BJ (cell line): Measurements from ENCODE around the gene DLG2. TPM values are rescaled to one million over a fixed set of nuclear protein-coding genes. Genes with fewer than 3 reads are reported as not detected.
A peak's percentile ranks its signal among the peaks of the same experiment; 100 is the strongest.

Experiments used
- CTCF ChIA-PET: fragments of 350-600 bp; formaldehyde crosslinking; extraction: SDS; loops from one replicate; lab custom pipeline; 2021; ENCODE audit warnings: antibody characterized with exemption, inconsistent platforms; lab: Yijun Ruan, JAX
- POLR2A ChIA-PET: fragments of 300-600 bp; sonication (Branson Sonifier 250); formaldehyde crosslinking; extraction: SDS; loops from one replicate; lab custom pipeline; 2021; ENCODE audit warnings: antibody characterized with exemption; lab: Charles Lee
- DNase-seq: peaks from one replicate; pipeline ENCODE4 v3.0.0-alpha.2; 2011; ENCODE audit warnings: low read depth
- H3K27me3 ChIP-seq: 2 replicates; pipeline ENCODE4 v1.6.0; 2011; ENCODE audit warnings: low read length; ENCODE audit not compliant: control insufficient read depth, insufficient read depth
- H3K36me3 ChIP-seq: 2 replicates; pipeline ENCODE4 v1.5.1; 2011; ENCODE audit warnings: low read length; ENCODE audit not compliant: control insufficient read depth, insufficient read depth
- H3K4me3 ChIP-seq: 2 replicates; pipeline ENCODE4 v1.5.1; 2011; ENCODE audit warnings: low read depth, mild to moderate bottlenecking, control low read depth, low read length
- polyA plus RNA-seq: library from polyadenylated mRNA; depleted of rRNA; stranded (reverse); fragments of >200 nt; gene quantifications from 2 replicates; pipeline ENCODE4 v1.2.3, GENCODE V29; 2011
- TF ChIP-seq, protein P1 (sequence below): IDR thresholded peaks from 2 replicates; pipeline ENCODE4 v1.5.1; 2011; ENCODE audit warnings: low read depth, mild to moderate bottlenecking, control low read depth, inconsistent platforms, low read length, moderate library complexity; ENCODE audit not compliant: insufficient read depth

DLG2 gene
- polyA plus RNA-seq, 1 experiment: 0.28 TPM

DNA sequence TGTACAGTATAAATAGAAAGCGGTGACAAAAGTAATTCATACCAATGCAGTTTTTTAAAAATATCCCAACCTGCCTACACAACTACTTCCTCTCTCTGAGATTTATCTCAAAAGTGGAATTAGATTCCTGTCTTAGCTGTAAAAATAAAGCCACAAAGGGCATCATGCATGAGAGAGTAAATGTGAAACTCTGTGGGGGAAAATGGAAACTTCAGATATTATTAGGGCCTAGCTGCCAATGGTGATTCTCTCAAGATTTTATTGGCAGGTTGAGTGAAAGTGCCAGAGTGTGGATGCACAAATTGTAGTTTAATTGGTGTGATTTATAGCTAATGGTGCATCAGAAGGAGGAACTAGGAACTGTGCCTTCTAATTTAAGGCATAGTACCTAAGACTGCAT, 1984.0 kb downstream of the DLG2 start:
- CTCF ChIA-PET: interaction anchor here (1.2 kb wide), 1 partner anchor 29 kb away, joined by 3 read pairs; no protein-coding TSS in a partner anchor
- POLR2A ChIA-PET: no interaction called here
- no peak overlapping the region for H3K4me3 ChIP-seq
- TF ChIP-seq, protein P1, sequence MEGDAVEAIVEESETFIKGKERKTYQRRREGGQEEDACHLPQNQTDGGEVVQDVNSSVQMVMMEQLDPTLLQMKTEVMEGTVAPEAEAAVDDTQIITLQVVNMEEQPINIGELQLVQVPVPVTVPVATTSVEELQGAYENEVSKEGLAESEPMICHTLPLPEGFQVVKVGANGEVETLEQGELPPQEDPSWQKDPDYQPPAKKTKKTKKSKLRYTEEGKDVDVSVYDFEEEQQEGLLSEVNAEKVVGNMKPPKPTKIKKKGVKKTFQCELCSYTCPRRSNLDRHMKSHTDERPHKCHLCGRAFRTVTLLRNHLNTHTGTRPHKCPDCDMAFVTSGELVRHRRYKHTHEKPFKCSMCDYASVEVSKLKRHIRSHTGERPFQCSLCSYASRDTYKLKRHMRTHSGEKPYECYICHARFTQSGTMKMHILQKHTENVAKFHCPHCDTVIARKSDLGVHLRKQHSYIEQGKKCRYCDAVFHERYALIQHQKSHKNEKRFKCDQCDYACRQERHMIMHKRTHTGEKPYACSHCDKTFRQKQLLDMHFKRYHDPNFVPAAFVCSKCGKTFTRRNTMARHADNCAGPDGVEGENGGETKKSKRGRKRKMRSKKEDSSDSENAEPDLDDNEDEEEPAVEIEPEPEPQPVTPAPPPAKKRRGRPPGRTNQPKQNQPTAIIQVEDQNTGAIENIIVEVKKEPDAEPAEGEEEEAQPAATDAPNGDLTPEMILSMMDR: no peak
- no peaks in the 10 kb centered on the region for H3K27me3 ChIP-seq
- no peaks in the 10 kb centered on the region for H3K36me3 ChIP-seq
- no peak for DNase-seq

DNA sequence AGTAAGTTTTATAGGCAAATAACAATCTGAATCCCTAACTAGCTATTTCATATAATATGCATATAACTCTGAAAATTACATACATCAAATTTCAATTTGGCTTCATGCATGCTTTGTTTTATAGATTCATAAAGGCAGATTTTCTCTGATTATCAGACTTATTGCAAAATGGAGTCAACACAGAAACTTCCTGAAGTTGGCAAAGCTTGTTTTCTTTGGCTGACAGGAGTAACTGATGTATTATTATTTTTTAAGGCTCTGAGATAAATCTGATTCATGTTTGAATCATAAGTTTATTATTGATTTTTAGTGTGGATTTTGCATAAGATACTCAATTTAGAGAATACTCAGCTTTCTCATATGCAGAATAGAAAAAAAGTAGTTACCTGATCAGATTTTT, 1984.6 kb downstream of the DLG2 start:
- no peaks in the 10 kb centered on the region for H3K36me3 ChIP-seq
- CTCF ChIA-PET: interaction anchor here (0.6 kb wide), 1 partner anchor 112 kb away, joined by 3 read pairs; no protein-coding TSS in a partner anchor
- POLR2A ChIA-PET: no interaction called here

DNA sequence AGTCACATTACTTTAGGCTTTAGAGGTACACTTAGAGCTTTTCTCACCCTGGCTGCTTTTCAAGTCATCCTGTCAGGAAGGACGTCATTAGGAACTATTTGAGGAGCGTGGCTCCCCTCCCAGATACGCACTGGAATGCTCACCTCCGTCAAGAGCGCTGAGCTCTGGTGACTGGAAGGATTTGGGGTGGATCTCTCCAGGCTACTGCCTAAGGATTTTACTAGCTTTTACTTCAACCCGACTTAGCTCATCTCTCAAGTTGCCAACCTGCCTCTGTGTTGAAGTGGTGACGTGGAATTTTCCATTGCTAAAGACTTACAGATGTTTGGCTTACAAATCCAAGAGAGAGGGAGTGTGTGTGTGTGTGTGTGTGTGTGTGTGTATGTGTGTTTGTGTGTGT, 1985.6 kb downstream of the DLG2 start:
- peak; percentile 28 for DNase-seq
- ChIA-PET POLR2A (no interaction called here), CTCF (no interaction called here)
- TF ChIP-seq, protein P1: no peak
- H3K4me3 ChIP-seq: no peak overlapping the region
- no peaks in the 10 kb centered on the region for H3K36me3 ChIP-seq
- H3K27me3 ChIP-seq: no peaks in the 10 kb centered on the region

More for the DNA sequence above, 1984.6 kb downstream of the DLG2 start:
- no peak for DNase-seq
- Histone ChIP-seq H3K4me3 (no peak overlapping the region), H3K27me3 (no peaks in the 10 kb centered on the region)
- TF ChIP-seq, protein P1: no peak

DNA sequence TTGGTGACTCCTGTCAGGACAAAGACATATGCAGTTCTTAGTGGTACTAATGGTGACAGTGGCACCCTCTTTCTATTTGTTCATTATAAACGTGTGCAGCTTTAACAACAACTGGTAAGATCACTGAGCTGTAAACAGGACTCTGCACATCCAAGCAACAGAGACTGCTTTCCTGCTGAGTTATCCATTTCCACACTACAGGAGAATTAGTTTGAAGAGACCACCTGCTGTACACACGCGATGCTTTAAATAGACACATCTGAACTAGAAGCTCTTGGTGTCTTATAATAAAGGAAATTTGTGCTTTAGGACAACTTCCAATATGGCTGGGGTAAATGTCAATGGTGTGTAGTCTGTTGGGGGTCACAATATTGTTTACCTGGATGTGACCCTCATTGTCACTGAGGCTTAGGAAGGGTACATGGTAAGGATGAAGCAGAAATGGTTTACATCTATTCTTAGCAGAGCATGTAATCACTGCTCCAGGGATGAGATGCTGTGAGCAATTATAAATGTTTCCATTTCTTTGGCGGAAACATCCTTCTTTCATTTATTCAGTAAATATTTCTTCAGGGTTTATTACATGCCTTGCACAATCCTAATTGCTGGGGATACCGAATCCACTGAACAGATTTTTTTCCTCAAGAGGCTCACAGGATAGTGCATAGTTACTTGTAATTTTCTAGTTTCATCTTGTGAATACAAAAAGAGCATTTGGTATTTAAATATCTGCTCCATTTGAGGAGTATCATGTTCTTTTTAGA, 1987.0 kb downstream of the DLG2 start:
- POLR2A ChIA-PET: no interaction called here
- no peak overlapping the region for H3K4me3 ChIP-seq
- TF ChIP-seq, protein P1: no peak
- CTCF ChIA-PET: no interaction called here
- no peaks in the 10 kb centered on the region for H3K36me3 ChIP-seq
- H3K27me3 ChIP-seq: no peaks in the 10 kb centered on the region
- no peak for DNase-seq

DNA sequence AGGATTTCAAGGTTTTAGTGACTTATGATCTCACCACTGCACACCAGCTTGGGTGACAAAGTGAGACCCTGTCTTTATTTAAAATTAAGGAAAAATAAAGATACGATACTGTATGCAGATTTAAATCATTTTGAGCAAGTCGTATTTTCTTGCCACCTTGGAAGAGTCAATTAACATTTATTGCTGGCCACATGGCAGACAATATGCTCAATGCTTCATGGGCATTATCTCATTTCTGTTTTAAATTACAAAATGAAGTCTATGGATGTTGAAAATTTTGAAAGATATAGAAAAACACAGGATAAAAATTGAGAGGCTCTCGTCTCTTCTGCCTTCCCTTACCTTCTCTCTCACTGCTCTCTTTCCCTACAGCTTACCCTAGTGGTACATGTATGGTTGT, 1992.0 kb downstream of the DLG2 start:
- TF ChIP-seq, protein P1: no peak
- Histone ChIP-seq H3K27me3 (no peaks in the 10 kb centered on the region), H3K36me3 (no peaks in the 10 kb centered on the region), H3K4me3 (no peak overlapping the region)
- no peak for DNase-seq
- ChIA-PET POLR2A (no interaction called here), CTCF (no interaction called here)
